GM21390 (cell line): ENCODE results near the gene ZMYM5.
"Not testable (repeated sequence)": the region's sequence is repeated elsewhere in the genome, so short reads cannot be mapped to it uniquely, and the experiment has no call there.

Experiments used
- ATAC-seq: cut with Tn5 transposase; IDR thresholded peaks from one replicate; pipeline ENCODE4 v1.9.1; 2021; ENCODE audit not compliant: unreplicated experiment

ZMYM5 gene

GRCh38 chr13:19822673-19823072 lies 40.8 kb downstream of the ZMYM5 start:
- ATAC-seq: no peak

GRCh38 chr13:19818223-19818842 lies 45.1 kb downstream of the ZMYM5 start:
- ATAC-seq: no peak

GRCh38 chr13:19817510-19818158 lies 45.8 kb downstream of the ZMYM5 start:
- no peak for ATAC-seq

- no peak for ATAC-seq
Observed at GRCh38 chr13:19817106-19817505, 46.3 kb downstream of the ZMYM5 start.

- not testable (repeated sequence) for ATAC-seq
Observed at GRCh38 chr13:19815842-19816241, 47.6 kb downstream of the ZMYM5 start.

GRCh38 chr13:19810996-19811881 lies 52.2 kb downstream of the ZMYM5 start:
- no peak for ATAC-seq

- ATAC-seq: no peak
Observed at GRCh38 chr13:19810151-19810550, 53.3 kb downstream of the ZMYM5 start.

GRCh38 chr13:19805765-19806164 lies 57.7 kb downstream of the ZMYM5 start:
- ATAC-seq: no peak

- ATAC-seq: no peak
Observed at GRCh38 chr13:19795956-19796355, 67.5 kb downstream of the ZMYM5 start.

- no peak for ATAC-seq
Observed at GRCh38 chr13:19794631-19795030, 68.8 kb downstream of the ZMYM5 start.

GRCh38 chr13:19791953-19792537 lies 71.4 kb downstream of the ZMYM5 start:
- no peak for ATAC-seq

GRCh38 chr13:19782727-19783682 lies 80.4 kb downstream of the ZMYM5 start, which contains the start of gene PSPC1:
TSS of gene PSPC1 (minus strand) at chr13:19782945. CDS start at chr13:19782757, 188 bp downstream.
- ATAC-seq: peak; percentile 87

- ATAC-seq: peak; percentile 34
Observed at GRCh38 chr13:19782049-19782726, 81.3 kb downstream of the ZMYM5 start.

GRCh38 chr13:19781526-19781925 lies 81.9 kb downstream of the ZMYM5 start:
- no peak for ATAC-seq

- ATAC-seq: not testable (repeated sequence)
Observed at GRCh38 chr13:19780753-19781418, 82.6 kb downstream of the ZMYM5 start.
